A673 (cell line): Measurements from ENCODE around the gene UBR4. TPM values are rescaled to one million over a fixed set of nuclear protein-coding genes. Genes with fewer than 3 reads are reported as not detected.

Source experiments
- BruUV-seq: library from RNA; stranded (reverse); fragments of 400-500 nt; replicated peaks from 2 replicates; lab custom pipeline; 2021; lab: Mats Ljungman, UMichigan
- CTCF ChIA-PET: fragments of 300-600 bp; sonication (Branson Sonifier 250); formaldehyde crosslinking; loops from one replicate; lab custom pipeline; 2022; ENCODE audit warnings: antibody characterized with exemption; lab: Charles Lee
- POLR2A ChIA-PET: fragments of 300-600 bp; sonication (Branson Sonifier 250); formaldehyde crosslinking; loops from one replicate; lab custom pipeline; 2022; ENCODE audit warnings: antibody characterized with exemption; ENCODE audit not compliant: low non-redundant PET; lab: Charles Lee
- DNase-seq: peaks from one replicate; pipeline ENCODE4 v3.0.0-alpha.2; 2015; ENCODE audit warnings: low spot score
- H3K27ac ChIP-seq: fragments of 200-600 bp; sonication (generic); 2 replicates; pipeline ENCODE4 v1.5.1; 2016; ENCODE audit warnings: mixed run types, low read depth, mild to moderate bottlenecking, mixed read lengths, antibody characterized with exemption, low read length; ENCODE audit not compliant: poor library complexity, severe bottlenecking
- H3K27me3 ChIP-seq: fragments of 200-600 bp; sonication (generic); replicated peaks from 2 replicates; pipeline ENCODE4 v1.6.1; 2017; ENCODE audit warnings: mixed run types, low read depth, mild to moderate bottlenecking, mixed read lengths, antibody characterized with exemption, low read length; ENCODE audit not compliant: insufficient read depth, poor library complexity
- H3K36me3 ChIP-seq: fragments of 200-600 bp; sonication (generic); 2 replicates; pipeline ENCODE4 v1.6.1; 2016; ENCODE audit warnings: mixed run types, mild to moderate bottlenecking, mixed read lengths, antibody characterized with exemption, low read length; ENCODE audit not compliant: insufficient read depth, poor library complexity, severe bottlenecking
- H3K4me1 ChIP-seq: fragments of 200-600 bp; sonication (generic); 2 replicates; pipeline ENCODE4 v1.6.1; 2017; ENCODE audit warnings: mixed run types, mild to moderate bottlenecking, mixed read lengths, antibody characterized with exemption, low read length; ENCODE audit not compliant: insufficient read depth, poor library complexity, severe bottlenecking
- H3K4me3 ChIP-seq: fragments of 200-600 bp; sonication (generic); 2 replicates; pipeline ENCODE4 v1.5.1; 2016; ENCODE audit warnings: low read depth, mixed run types, mild to moderate bottlenecking, mixed read lengths, low read length; ENCODE audit not compliant: poor library complexity, severe bottlenecking
- H3K9me3 ChIP-seq: fragments of 200-600 bp; sonication (generic); 2 replicates; pipeline ENCODE4 v1.6.1; 2016; ENCODE audit warnings: mixed run types, low read depth, mild to moderate bottlenecking, mixed read lengths, antibody characterized with exemption, low read length; ENCODE audit not compliant: poor library complexity, severe bottlenecking
- CTCF ChIP-seq: fragments of 300-800, 200-600 bp; sonication (generic); conservative IDR thresholded peaks from 2 replicates; pipeline ENCODE4 v1.5.1; 2017; ENCODE audit warnings: low read depth, mild to moderate bottlenecking, antibody characterized with exemption, low read length, moderate library complexity, mixed read lengths
- EZH2 ChIP-seq: fragments of 200-600 bp; sonication (generic); IDR thresholded peaks from 2 replicates; pipeline ENCODE4 v1.6.1; 2017; ENCODE audit warnings: borderline replicate concordance, low read depth, mild to moderate bottlenecking, mixed read lengths, antibody characterized with exemption, low read length; ENCODE audit not compliant: poor library complexity, severe bottlenecking
- intact Hi-C: fragments of 100-400 bp; cut with micrococcal nuclease; formaldehyde crosslinking; loops from one replicate; pipeline ENCODE4 v1.10.0; 2022; ENCODE audit not compliant: unreplicated experiment
- total RNA-seq: library from RNA; stranded (reverse); gene quantifications from 2 replicates; pipeline ENCODE4 v1.2.3, GENCODE V29; 2021

Gene UBR4
- total RNA-seq, 1 experiment from 2014 or later: 214 TPM

GRCh38 chr1:19078536-19078935 is 131.5 kb downstream of the UBR4 start:
- intact Hi-C loops: no loop called here
- H3K4me1 ChIP-seq: no peaks in the 10 kb centered on the region
- ChIA-PET CTCF (no interaction called here), POLR2A (no interaction called here)
- no peak overlapping the region for H3K4me3 ChIP-seq
- no TSS peak for BruUV-seq
- H3K27ac ChIP-seq: no peak overlapping the region
- H3K9me3 ChIP-seq: no peaks in the 10 kb centered on the region
- DNase-seq: no peak
- H3K27me3 ChIP-seq: no peaks in the 10 kb centered on the region
- TF ChIP-seq EZH2 (no peak), CTCF (no peak)
- peaks cover 94% of the 10 kb centered on the region for H3K36me3 ChIP-seq

- no peak for DNase-seq
- TF ChIP-seq EZH2 (no peak), CTCF (no peak)
- H3K27me3 ChIP-seq: no peaks in the 10 kb centered on the region
- H3K4me1 ChIP-seq: no peaks in the 10 kb centered on the region
- peaks cover 90% of the 10 kb centered on the region for H3K36me3 ChIP-seq
- BruUV-seq: no TSS peak
- CTCF ChIA-PET: no interaction called here
- H3K4me3 ChIP-seq: no peak overlapping the region
- POLR2A ChIA-PET: no interaction called here
- no peaks in the 10 kb centered on the region for H3K9me3 ChIP-seq
- intact Hi-C loops: no loop called here
- no peak overlapping the region for H3K27ac ChIP-seq
Measured at GRCh38 chr1:19076841-19077616, 133.0 kb downstream of the UBR4 start.

DNA sequence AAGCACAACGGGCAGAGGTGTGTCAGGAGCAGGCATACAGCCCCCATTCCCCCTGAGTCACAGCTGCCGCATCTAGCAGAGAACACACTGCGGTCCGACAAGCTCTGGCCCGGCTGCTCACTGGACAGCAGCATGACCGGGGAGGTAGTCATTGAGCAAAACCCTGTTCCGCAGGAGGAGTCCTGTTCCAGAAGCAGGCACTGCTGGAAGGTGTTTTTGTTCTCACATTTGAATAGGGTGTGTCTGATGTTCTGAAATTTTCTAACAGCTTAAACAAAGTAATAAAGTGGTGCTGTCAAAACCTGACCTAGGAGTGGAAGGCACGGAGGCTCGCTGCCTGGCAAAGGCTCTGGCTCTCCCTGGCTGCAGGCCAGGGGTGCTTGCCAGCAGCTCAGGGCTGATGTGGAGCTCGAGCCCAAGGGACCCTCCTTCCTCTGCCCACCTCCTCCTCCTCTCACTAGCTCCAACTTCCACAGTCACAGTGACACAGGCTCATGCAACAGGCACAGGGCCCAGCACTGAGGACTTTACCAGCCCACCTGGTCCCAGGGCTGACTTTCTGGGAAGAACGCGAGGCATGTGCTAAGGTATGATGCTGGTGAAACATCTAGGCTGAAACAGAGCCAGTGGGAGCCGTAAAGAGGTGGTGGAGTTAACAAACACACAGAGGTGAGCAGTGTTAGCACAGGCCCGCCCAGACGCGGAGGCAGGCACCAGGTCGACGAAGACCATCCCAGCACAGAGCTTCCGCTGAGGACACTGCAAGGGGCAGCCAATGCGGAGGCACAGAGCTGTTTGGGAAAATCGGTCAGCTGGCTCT is 135.0 kb downstream of the UBR4 start:
- Histone ChIP-seq H3K27ac (no peak overlapping the region), H3K9me3 (no peaks in the 10 kb centered on the region), H3K4me1 (no peaks in the 10 kb centered on the region), H3K36me3 (peaks cover 70% of the 10 kb centered on the region), H3K27me3 (no peaks in the 10 kb centered on the region), H3K4me3 (no peak overlapping the region)
- POLR2A ChIA-PET: no interaction called here
- no peak for DNase-seq
- intact Hi-C loops: no loop called here
- CTCF ChIA-PET: interaction anchor here (0.6 to 0.9 kb wide), 2 partner anchors 209 to 579 kb away, joined by 3 to 6 read pairs; no protein-coding TSS in a partner anchor
- TF ChIP-seq EZH2 (no peak), CTCF (no peak)
- no TSS peak for BruUV-seq
